Suprapubic skin (tissue), 4 donors: Measurements from ENCODE around the gene TNFAIP2. TPM values are rescaled to one million over a fixed set of nuclear protein-coding genes. Genes with fewer than 3 reads are reported as not detected.

Experiments
- DNase-seq, 2 donors: peaks; one replicate each; pipeline ENCODE4 v3.0.0-alpha.2; 2019; ENCODE audit warnings: low spot score in 2 of 2
- H3K27ac ChIP-seq: fragments of 200-600 bp; sonication (generic); one replicate; pipeline ENCODE4 v1.5.1; 2019
- H3K27me3 ChIP-seq: fragments of 200-600 bp; sonication (generic); one replicate; pipeline ENCODE4 v1.5.1; 2019
- H3K36me3 ChIP-seq: fragments of 200-600 bp; sonication (generic); one replicate; pipeline ENCODE4 v1.5.1; 2019
- H3K4me1 ChIP-seq: fragments of 200-600 bp; sonication (generic); one replicate; pipeline ENCODE4 v1.5.1; 2019
- H3K4me3 ChIP-seq: fragments of 200-600 bp; sonication (generic); one replicate; pipeline ENCODE4 v1.5.1; 2019; ENCODE audit warnings: mild to moderate bottlenecking
- H3K9me3 ChIP-seq: fragments of 200-600 bp; sonication (generic); one replicate; pipeline ENCODE4 v1.5.1; 2019
- CTCF ChIP-seq, 2 donors: fragments of 200-600 bp in 1 of 2; fragments of 450-650 bp in 1 of 2; sonication (generic) in 1 of 2; IDR thresholded peaks; one replicate each; pipeline ENCODE4 v1.5.1; 2016 to 2019; ENCODE audit warnings: antibody characterized with exemption in 2 of 2, mild to moderate bottlenecking in 1 of 2, moderate library complexity in 1 of 2
- EP300 ChIP-seq: sonication (generic); formaldehyde crosslinking; IDR thresholded peaks from one replicate; pipeline ENCODE4 v1.6.1; 2017; ENCODE audit warnings: antibody characterized with exemption
- POLR2A ChIP-seq, 2 donors: fragments of 450-650 bp; IDR thresholded peaks; one replicate each; pipeline ENCODE4 v1.6.1; 2017; ENCODE audit warnings: antibody characterized with exemption in 2 of 2, mild to moderate bottlenecking in 2 of 2, moderate library complexity in 2 of 2
- POLR2AphosphoS5 ChIP-seq, 3 donors: sonication (generic); formaldehyde crosslinking; IDR thresholded peaks; one replicate each; pipeline ENCODE4 v1.6.1; 2017; ENCODE audit warnings: antibody characterized with exemption in 3 of 3
- WGBS: methylation state at CpG from one replicate; pipeline ENCODE4 v1.1.5; 2018; 5-methylcytosine and 5-hydroxymethylcytosine counted together
- total RNA-seq, 4 donors: library from RNA; depleted of rRNA; stranded (reverse); fragments of >200 nt; gene quantifications; one replicate each; pipeline ENCODE4 v1.1.0, GENCODE V29; 2016

TNFAIP2 gene
- total RNA-seq, 4 donors from 2014 or later: 11.9 to 23.3 (median 16.4) TPM

GRCh38 chr14:103099081-103099732, 24.1 kb upstream of the TNFAIP2 start:
- DNase-seq: no peak
- no peak overlapping the region for H3K4me3 ChIP-seq
- no peaks in the 10 kb centered on the region for H3K9me3 ChIP-seq
- WGBS: 70% methylated on average over 9 of the region's 12 CpGs
- H3K27ac ChIP-seq: no peak overlapping the region
- H3K36me3 ChIP-seq: no peaks in the 10 kb centered on the region
- no peak for TF ChIP-seq EP300
- TF ChIP-seq POLR2AphosphoS5 (IDR thresholded peaks at IDR 0.05): no peak
- no peak for TF ChIP-seq CTCF (IDR thresholded peaks at IDR 0.05)
- no peak for TF ChIP-seq POLR2A (IDR thresholded peaks at IDR 0.05)
- peaks cover 36% of the 10 kb centered on the region for H3K4me1 ChIP-seq
- H3K27me3 ChIP-seq: peaks cover 42% of the 10 kb centered on the region

- Histone ChIP-seq H3K9me3 (no peaks in the 10 kb centered on the region), H3K4me3 (no peak overlapping the region), H3K27ac (no peak overlapping the region), H3K4me1 (peaks cover 36% of the 10 kb centered on the region), H3K36me3 (no peaks in the 10 kb centered on the region), H3K27me3 (peaks cover 48% of the 10 kb centered on the region)
- no peak for TF ChIP-seq EP300
- TF ChIP-seq POLR2AphosphoS5 (IDR thresholded peaks at IDR 0.05): no peak
- no peak for TF ChIP-seq POLR2A (IDR thresholded peaks at IDR 0.05)
- no peak for TF ChIP-seq CTCF (IDR thresholded peaks at IDR 0.05)
- no peak for DNase-seq
- WGBS: 77% methylated on average over 8 of the region's 8 CpGs
Observed at GRCh38 chr14:103099733-103100280, 23.5 kb upstream of the TNFAIP2 start.

DNA sequence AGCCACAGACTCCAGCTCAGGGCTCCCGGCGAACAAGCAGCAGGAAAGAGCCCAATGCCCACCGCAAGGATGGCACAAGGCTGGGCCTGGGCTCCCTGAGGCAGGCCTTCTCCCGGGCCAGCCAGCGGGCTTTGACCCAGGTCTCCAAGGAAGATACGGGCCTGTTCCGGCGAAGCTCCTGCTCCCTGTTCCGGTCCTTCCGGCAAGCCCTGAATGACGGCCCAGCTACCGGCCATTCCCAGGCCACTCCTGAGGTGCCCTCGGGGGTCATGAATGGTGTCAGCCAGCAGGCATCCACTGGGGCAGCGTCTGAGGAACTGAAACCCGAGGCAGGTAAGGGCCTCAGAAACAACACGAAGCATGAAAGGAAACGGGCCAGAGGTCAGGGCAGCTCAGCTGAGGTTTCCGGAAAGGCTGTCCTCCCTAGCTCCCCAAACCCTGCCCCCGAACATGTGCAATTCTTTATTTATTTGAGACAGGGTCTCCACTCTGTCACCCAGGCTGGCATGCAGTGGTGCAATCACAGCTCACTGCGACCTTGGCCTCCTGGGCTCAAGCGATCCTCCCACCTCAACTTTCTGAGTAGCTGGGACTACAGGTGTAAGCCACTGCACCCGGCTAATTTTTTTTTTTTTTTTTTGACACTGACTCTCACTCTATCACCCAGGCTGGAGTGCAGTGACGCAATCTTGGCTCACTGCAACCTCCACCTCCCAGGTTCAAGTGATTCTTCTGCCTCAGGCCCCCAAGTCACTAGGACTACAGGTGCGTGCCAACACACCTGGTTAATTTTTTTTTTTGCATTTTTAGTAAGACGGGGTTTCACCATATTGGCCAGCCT, 22.8 kb upstream of the TNFAIP2 start:
- Histone ChIP-seq H3K4me1 (peaks cover 40% of the 10 kb centered on the region), H3K4me3 (no peak overlapping the region), H3K36me3 (no peaks in the 10 kb centered on the region), H3K27ac (no peak overlapping the region), H3K9me3 (no peaks in the 10 kb centered on the region), H3K27me3 (peaks cover 48% of the 10 kb centered on the region)
- 85% methylated on average over 23 of the region's 25 CpGs for WGBS
- DNase-seq: no peak
- no peak for TF ChIP-seq EP300
- TF ChIP-seq CTCF (IDR thresholded peaks at IDR 0.05): no peak
- no peak for TF ChIP-seq POLR2A (IDR thresholded peaks at IDR 0.05)
- no peak for TF ChIP-seq POLR2AphosphoS5 (IDR thresholded peaks at IDR 0.05)

DNA sequence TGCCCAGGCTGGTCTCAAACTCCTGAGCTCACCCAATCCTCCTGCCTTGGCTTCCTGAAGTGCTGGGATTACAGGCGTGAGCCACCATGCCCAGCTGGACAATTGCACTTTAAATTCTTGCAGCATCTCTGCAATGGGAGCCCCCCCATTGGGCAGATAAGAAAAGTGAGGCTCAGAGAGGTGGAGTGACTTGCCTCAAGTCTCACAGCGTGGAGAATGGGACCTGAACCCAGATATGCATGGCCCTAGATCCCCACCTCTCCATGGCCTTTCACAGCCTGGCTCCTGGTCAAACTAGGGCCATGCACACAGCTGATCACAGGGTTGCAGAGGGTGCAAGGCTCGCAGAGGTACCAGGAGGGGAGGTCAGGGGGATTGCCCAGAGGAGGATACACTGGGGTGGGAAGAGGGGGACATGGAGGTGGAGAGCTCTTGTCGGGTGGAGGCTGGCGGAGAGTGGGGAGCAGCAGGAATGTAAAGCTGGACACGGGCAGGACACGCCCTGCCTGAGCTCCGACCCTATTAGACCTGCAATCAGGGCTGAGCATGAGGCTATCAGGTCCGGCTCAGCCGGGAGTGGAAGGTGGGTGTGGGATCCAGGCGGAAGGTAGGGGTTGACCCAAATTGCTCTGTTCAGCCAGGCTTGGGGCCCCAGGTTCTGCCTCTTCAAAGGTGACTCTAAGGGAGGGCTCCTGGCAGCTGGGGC, 21.9 kb upstream of the TNFAIP2 start:
- no peaks in the 10 kb centered on the region for H3K9me3 ChIP-seq
- peaks cover 48% of the 10 kb centered on the region for H3K27me3 ChIP-seq
- WGBS: 84% methylated on average over 11 of the region's 11 CpGs
- no peak overlapping the region for H3K4me3 ChIP-seq
- H3K27ac ChIP-seq: no peak overlapping the region
- H3K4me1 ChIP-seq: peaks cover 40% of the 10 kb centered on the region
- TF ChIP-seq CTCF (IDR thresholded peaks at IDR 0.05): no peak
- TF ChIP-seq EP300: no peak
- no peak for TF ChIP-seq POLR2A (IDR thresholded peaks at IDR 0.05)
- TF ChIP-seq POLR2AphosphoS5 (IDR thresholded peaks at IDR 0.05): no peak
- H3K36me3 ChIP-seq: no peaks in the 10 kb centered on the region
- DNase-seq: no peak
